IMR-90 (cell line): ENCODE data around the gene ALK. TPM values are rescaled to one million over a fixed set of nuclear protein-coding genes. Genes with fewer than 3 reads are reported as not detected.
A peak's percentile ranks its signal among the peaks of the same experiment; 100 is the strongest.

Experiments
- ATAC-seq: fragments of 200-7000 bp; cut with Tn5 transposase; 2 replicates; pipeline ENCODE4 v1.9.1; 2020; ENCODE audit warnings: low read depth, mild to moderate bottlenecking, moderate library complexity
- BruUV-seq: library from RNA; stranded (reverse); fragments of 400-500 nt; replicated peaks from 2 replicates; lab custom pipeline; 2021; lab: Mats Ljungman, UMichigan
- CTCF ChIA-PET: fragments of 300-600 bp; formaldehyde crosslinking; extraction: SDS; loops from one replicate; lab custom pipeline; 2021; ENCODE audit warnings: antibody characterized with exemption; lab: Yijun Ruan, JAX
- POLR2A ChIA-PET: fragments of 300-600 bp; sonication (Branson Sonifier 250); formaldehyde crosslinking; loops from one replicate; lab custom pipeline; 2022; ENCODE audit warnings: antibody characterized with exemption; ENCODE audit not compliant: unreplicated experiment; lab: Charles Lee
- DNase-seq: peaks from one replicate; pipeline ENCODE4 v3.0.0; 2013
- H2AFZ ChIP-seq: replicated peaks from 2 replicates; pipeline ENCODE3; 2013; ENCODE audit warnings: low read length, mild to moderate bottlenecking; ENCODE audit not compliant: poor library complexity
- H2AK5ac ChIP-seq: 2 replicates; pipeline ENCODE4 v1.6.1; 2013; ENCODE audit warnings: low read depth, low read length, inconsistent platforms
- H2AK9ac ChIP-seq: replicated peaks from 2 replicates; pipeline ENCODE3; 2013; ENCODE audit warnings: mild to moderate bottlenecking, low read depth, low read length, moderate library complexity; ENCODE audit not compliant: poor library complexity
- H2BK120ac ChIP-seq: 2 replicates; pipeline ENCODE4 v1.6.1; 2013; ENCODE audit warnings: low read depth, low read length, inconsistent platforms
- H2BK15ac ChIP-seq: 3 replicates; pipeline ENCODE4 v1.6.1; 2013; ENCODE audit warnings: low read depth, low read length, inconsistent platforms
- H2BK20ac ChIP-seq: 2 replicates; pipeline ENCODE4 v1.6.1; 2013; ENCODE audit warnings: low read depth, mild to moderate bottlenecking, inconsistent platforms, low read length, moderate library complexity
- H2BK5ac ChIP-seq: 2 replicates; pipeline ENCODE4 v1.6.1; 2013; ENCODE audit warnings: mild to moderate bottlenecking, low read depth, low read length, inconsistent platforms; ENCODE audit not compliant: poor library complexity, severe bottlenecking
- H3K14ac ChIP-seq: replicated peaks from 2 replicates; pipeline ENCODE4 v1.6.1; 2013; ENCODE audit warnings: low read depth, low read length, inconsistent platforms
- H3K18ac ChIP-seq: 2 replicates; pipeline ENCODE4 v1.6.1; 2013; ENCODE audit warnings: low read depth, low read length, control low read depth
- H3K23ac ChIP-seq: 2 replicates; pipeline ENCODE4 v1.6.1; 2013; ENCODE audit warnings: low read depth, low read length, inconsistent platforms
- H3K27ac ChIP-seq: 2 replicates; pipeline ENCODE4 v1.5.1; 2013; ENCODE audit warnings: mild to moderate bottlenecking, control low read depth, low read length; ENCODE audit not compliant: insufficient read depth
- H3K27me3 ChIP-seq: 2 replicates; pipeline ENCODE4 v1.6.1; 2013; ENCODE audit warnings: low read length; ENCODE audit not compliant: control insufficient read depth, insufficient read depth
- H3K36me3 ChIP-seq: 2 replicates; pipeline ENCODE4 v1.6.1; 2013; ENCODE audit warnings: low read length, mixed read lengths; ENCODE audit not compliant: control insufficient read depth, insufficient read depth
- H3K4ac ChIP-seq: 2 replicates; pipeline ENCODE4 v1.6.1; 2013; ENCODE audit warnings: low read depth, low read length, inconsistent platforms
- H3K4me1 ChIP-seq: 2 replicates; pipeline ENCODE4 v1.6.1; 2013; ENCODE audit warnings: low read length, mixed read lengths; ENCODE audit not compliant: control insufficient read depth, insufficient read depth
- H3K4me2 ChIP-seq: 2 replicates; pipeline ENCODE4 v1.6.1; 2013; ENCODE audit warnings: low read depth, mild to moderate bottlenecking, control low read depth, low read length, moderate library complexity
- H3K4me3 ChIP-seq: 2 replicates; pipeline ENCODE4 v1.5.1; 2013; ENCODE audit warnings: low read depth, mild to moderate bottlenecking, control low read depth, low read length, moderate library complexity; ENCODE audit not compliant: insufficient read depth
- H3K56ac ChIP-seq: 2 replicates; pipeline ENCODE4 v1.6.1; 2013; ENCODE audit warnings: low read length, inconsistent platforms; ENCODE audit not compliant: insufficient read depth; ENCODE audit errors: extremely low read depth
- H3K79me1 ChIP-seq, 2 experiments: 2 replicates each; pipeline ENCODE4 v1.6.1; 2013; ENCODE audit warnings: low read length in 2 of 2, inconsistent platforms in 1 of 2, low read depth in 1 of 2
- H3K9ac ChIP-seq: 2 replicates; pipeline ENCODE4 v1.6.1; 2013; ENCODE audit warnings: low read depth, low read length, control low read depth
- H3K9me1 ChIP-seq: 2 replicates; pipeline ENCODE4 v1.6.1; 2013; ENCODE audit warnings: low read length, inconsistent platforms; ENCODE audit not compliant: insufficient read depth
- H3K9me3 ChIP-seq: 2 replicates; pipeline ENCODE4 v1.6.1; 2013; ENCODE audit warnings: low read length; ENCODE audit not compliant: control insufficient read depth, insufficient read depth
- H4K20me1 ChIP-seq: 2 replicates; pipeline ENCODE4 v1.6.1; 2013; ENCODE audit warnings: low read length, inconsistent platforms; ENCODE audit not compliant: insufficient read depth
- H4K5ac ChIP-seq: 2 replicates; pipeline ENCODE4 v1.6.1; 2013; ENCODE audit warnings: mild to moderate bottlenecking, low read depth, low read length, control low read depth
- H4K8ac ChIP-seq, 2 experiments: 2 replicates each; pipeline ENCODE4 v1.6.1; 2013; ENCODE audit warnings: low read depth in 2 of 2, low read length in 2 of 2, control low read depth in 1 of 2, inconsistent platforms in 1 of 2
- H4K91ac ChIP-seq: 2 replicates; pipeline ENCODE4 v1.6.1; 2013; ENCODE audit warnings: low read depth, low read length, inconsistent platforms; ENCODE audit not compliant: insufficient read depth
- CEBPB ChIP-seq: IDR thresholded peaks from 2 replicates; pipeline ENCODE4 v1.6.1; 2012; ENCODE audit warnings: low read depth, low read length, improper control_type of control experiment
- CHD1 ChIP-seq: IDR thresholded peaks from 2 replicates; pipeline ENCODE4 v1.6.1; 2012; ENCODE audit warnings: low read depth, low read length, improper control_type of control experiment
- CTCF ChIP-seq: conservative IDR thresholded peaks from 2 replicates; pipeline ENCODE4 v1.5.1; 2012; ENCODE audit warnings: mild to moderate bottlenecking, low read depth, low read length, improper control_type of control experiment
- ELK1 ChIP-seq: fragments of 150-350 bp; IDR thresholded peaks from 2 replicates; pipeline ENCODE4 v1.6.1; 2016; ENCODE audit warnings: low read depth, mild to moderate bottlenecking, low read length, moderate library complexity, borderline replicate concordance
- FOS ChIP-seq: fragments of 150-350 bp; IDR thresholded peaks from 2 replicates; pipeline ENCODE4 v1.6.1; 2016; ENCODE audit warnings: low read depth, low read length
- MAFK ChIP-seq: IDR thresholded peaks from 2 replicates; pipeline ENCODE4 v1.6.1; 2012; ENCODE audit warnings: low read depth, low read length, improper control_type of control experiment
- MXI1 ChIP-seq: IDR thresholded peaks from 2 replicates; pipeline ENCODE4 v1.6.1; 2012; ENCODE audit warnings: low read depth, mild to moderate bottlenecking, low read length, moderate library complexity, borderline replicate concordance
- RAD21 ChIP-seq: IDR thresholded peaks from 2 replicates; pipeline ENCODE4 v1.6.1; 2012; ENCODE audit warnings: low read length, improper control_type of control experiment
- RCOR1 ChIP-seq: IDR thresholded peaks from 2 replicates; pipeline ENCODE4 v1.6.1; 2012; ENCODE audit warnings: mild to moderate bottlenecking, low read length, improper control_type of control experiment; ENCODE audit not compliant: insufficient replicate concordance
- SMC3 ChIP-seq: fragments of 150-350 bp; IDR thresholded peaks from 2 replicates; pipeline ENCODE4 v1.6.1; 2016; ENCODE audit warnings: low read depth, mild to moderate bottlenecking, antibody characterized with exemption, low read length, moderate library complexity
- WGBS, 2 experiments: methylation state at CpG; one replicate each; pipeline versions ENCODE4 v1.1.5 to v1.1.7; 2013; ENCODE audit warnings: missing lambda C conversion rate in 2 of 2; ENCODE audit not compliant: insufficient read length in 1 of 2; ENCODE audit errors: extremely low coverage in 2 of 2; 5-methylcytosine and 5-hydroxymethylcytosine counted together
- dilution Hi-C: fragments of 300-500 bp; cut with HindIII; formaldehyde crosslinking; loops from one replicate; pipeline ENCODE4 v1.14.3; 2018; ENCODE audit warnings: low sequenced_read_pairs; ENCODE audit not compliant: unreplicated experiment
- in situ Hi-C: fragments of 300-500 bp; cut with MboI; formaldehyde crosslinking; loops from 3 replicates; pipeline ENCODE4 v1.14.3; 2019; ENCODE audit warnings: low sequenced_read_pairs, inconsistent platforms, mixed read lengths
- intact Hi-C: fragments of 100-400 bp; cut with micrococcal nuclease; formaldehyde crosslinking; loops from 2 replicates; pipeline ENCODE4 v1.10.0; 2022
- polyA plus RNA-seq, 3 experiments: library from polyadenylated mRNA; depleted of rRNA; stranded (reverse); fragments of >200 nt; gene quantifications; 2 replicates each; pipeline ENCODE4 v1.2.3, GENCODE V29; 2012; ENCODE audit warnings: low replicate concordance in 1 of 3
- total RNA-seq: library from RNA; depleted of rRNA; stranded (reverse); fragments of >200 nt; gene quantifications from 2 replicates; pipeline ENCODE4 v1.2.3, GENCODE V29; 2012
- TF ChIP-seq, protein P1 (sequence below): fragments of 150-350 bp; IDR thresholded peaks from 2 replicates; pipeline ENCODE4 v1.6.1; 2017; ENCODE audit warnings: mild to moderate bottlenecking, antibody characterized with exemption, low read length, low read depth

ALK gene
- total and polyA plus RNA-seq, 2 of the 4 experiments (the other 2 are of a cell fraction): not detected

DNA sequence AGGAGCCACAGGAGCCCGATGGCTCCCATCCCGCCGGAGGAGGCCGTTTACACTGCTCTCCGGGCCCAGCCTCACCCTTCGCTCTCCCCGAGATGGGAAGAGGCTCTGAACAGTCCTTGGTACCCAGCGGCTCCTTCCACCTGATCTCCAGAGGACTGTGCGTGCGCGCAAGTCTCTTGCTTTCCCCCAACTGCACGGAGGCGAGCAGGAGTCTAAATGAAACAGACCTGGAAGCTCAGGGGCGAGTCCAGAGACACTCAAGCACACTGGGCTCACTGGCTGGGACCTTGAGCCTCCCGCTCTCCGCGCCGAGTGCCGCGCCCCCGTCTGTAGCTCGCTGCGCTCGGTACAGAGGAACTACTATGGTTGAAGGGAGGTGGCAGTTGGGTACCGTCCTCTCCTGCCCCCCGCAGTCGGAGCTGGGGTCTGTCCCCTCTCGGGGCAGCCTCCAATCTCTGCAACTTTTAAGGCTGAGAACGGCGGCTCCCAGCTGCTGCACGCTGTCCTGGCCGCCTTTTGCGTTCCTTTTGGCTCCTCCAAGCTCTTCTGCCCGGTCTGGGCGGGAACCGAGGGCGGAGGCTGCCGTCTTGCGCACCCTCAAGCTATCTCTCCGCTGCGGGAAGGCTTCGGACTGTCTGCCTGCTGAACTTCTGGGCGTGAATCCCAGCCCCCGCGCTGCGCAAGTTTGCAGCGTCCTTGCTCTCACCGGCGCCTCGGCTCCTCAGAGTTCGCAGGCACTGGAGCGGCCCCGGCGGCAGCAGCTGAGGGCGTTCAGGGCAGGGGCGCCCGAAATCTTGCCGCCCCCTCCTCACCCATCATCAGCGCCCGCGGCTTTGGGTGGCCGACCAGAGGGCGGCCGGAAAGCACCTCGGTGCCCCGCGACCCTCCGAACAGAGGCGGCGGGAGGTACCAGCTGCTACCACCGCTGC, 491 bp downstream of the ALK start (continued):
- TF ChIP-seq RAD21: no peak
- no peak for TF ChIP-seq RCOR1

GRCh38 chr2:29920130-29920577, 1.2 kb downstream of the ALK start:
- Histone ChIP-seq H2AFZ (peak overlapping the region; percentile 58), H3K18ac (no peak overlapping the region), H4K5ac (no peak overlapping the region), H3K4me1 (no peaks in the 10 kb centered on the region), H3K9ac (no peak overlapping the region), H2AK5ac (no peak overlapping the region), H4K91ac (no peak overlapping the region), H3K4me3 (no peak overlapping the region), H3K36me3 (no peaks in the 10 kb centered on the region), H3K27ac (no peak overlapping the region), H2BK15ac (no peak overlapping the region), H3K14ac (no peak overlapping the region), H3K56ac (no peak overlapping the region), H3K9me3 (no peaks in the 10 kb centered on the region), H3K9me1 (no peaks in the 10 kb centered on the region), H4K20me1 (no peaks in the 10 kb centered on the region), H2AK9ac (no peak overlapping the region), H4K8ac (no peak overlapping the region), H2BK20ac (no peak overlapping the region), H3K4ac (no peak overlapping the region), H3K27me3 (peaks cover 28% of the 10 kb centered on the region), H2BK120ac (no peak overlapping the region), H3K79me1 (no peaks in the 10 kb centered on the region), H2BK5ac (no peak overlapping the region), H3K4me2 (no peak overlapping the region), H3K23ac (no peak overlapping the region)
- intact Hi-C loops: loop anchor here (5.0 to 10.0 kb wide), 2 partner anchors 625 to 963 kb away; no protein-coding TSS in a partner anchor
- BruUV-seq: no TSS peak
- dilution Hi-C loops: no loop called here
- in situ Hi-C loops: loop anchor here (10.0 kb wide), 1 partner anchor 195 kb away; no protein-coding TSS in a partner anchor
- CTCF ChIA-PET: no interaction called here
- 3% methylated on average over 23 of the region's 40 CpGs; no CpG with 5 or more reads in 1 of the 2 experiments for WGBS, 2 experiments
- DNase-seq (no peak), ATAC-seq (peak; percentile 50)
- POLR2A ChIA-PET: no interaction called here
- TF ChIP-seq, protein P1, sequence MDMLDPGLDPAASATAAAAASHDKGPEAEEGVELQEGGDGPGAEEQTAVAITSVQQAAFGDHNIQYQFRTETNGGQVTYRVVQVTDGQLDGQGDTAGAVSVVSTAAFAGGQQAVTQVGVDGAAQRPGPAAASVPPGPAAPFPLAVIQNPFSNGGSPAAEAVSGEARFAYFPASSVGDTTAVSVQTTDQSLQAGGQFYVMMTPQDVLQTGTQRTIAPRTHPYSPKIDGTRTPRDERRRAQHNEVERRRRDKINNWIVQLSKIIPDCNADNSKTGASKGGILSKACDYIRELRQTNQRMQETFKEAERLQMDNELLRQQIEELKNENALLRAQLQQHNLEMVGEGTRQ: no peak
- TF ChIP-seq ELK1: no peak
- no peak for TF ChIP-seq RAD21
- no peak for TF ChIP-seq CHD1
- TF ChIP-seq MAFK: no peak
- TF ChIP-seq MXI1: no peak
- no peak for TF ChIP-seq SMC3
- TF ChIP-seq FOS: no peak
- no peak for TF ChIP-seq CEBPB
- no peak for TF ChIP-seq CTCF
